SK-N-SH treated with all-trans-retinoic acid at 6 μM for 48 hours (cell line): Measurements from ENCODE around the gene RALGPS1.

ENCODE experiments used
- ATAC-seq: fragments of 200-7000 bp; cut with Tn5 transposase; 3 replicates; pipeline ENCODE4 v1.9.1; 2020; ENCODE audit warnings: mild to moderate bottlenecking, moderate library complexity
- ARNTL ChIP-seq: fragments of 450-650 bp; formaldehyde crosslinking; IDR thresholded peaks from 2 replicates; pipeline ENCODE4 v1.5.0; 2020; ENCODE audit warnings: low read depth, mild to moderate bottlenecking, moderate library complexity, borderline replicate concordance
- CREB5 ChIP-seq: fragments of 250-450 bp; sonication (Bioruptor Pico); IDR thresholded peaks from 2 replicates; pipeline ENCODE4 v1.5.1; 2020; ENCODE audit warnings: low read depth, mild to moderate bottlenecking, moderate library complexity
- CSDC2 ChIP-seq: fragments of 250-450 bp; sonication (Bioruptor Pico); IDR thresholded peaks from 2 replicates; pipeline ENCODE4 v1.5.0; 2020; ENCODE audit warnings: mild to moderate bottlenecking, moderate library complexity
- CSRNP3 ChIP-seq: fragments of 250-450 bp; sonication (Bioruptor Pico); IDR thresholded peaks from 2 replicates; pipeline ENCODE4 v1.5.1; 2021; ENCODE audit warnings: mild to moderate bottlenecking, moderate library complexity
- ESRRG ChIP-seq: fragments of 250-450 bp; sonication (Bioruptor Pico); IDR thresholded peaks from 2 replicates; pipeline ENCODE4 v1.6.1; 2021; ENCODE audit warnings: mild to moderate bottlenecking
- ISL1 ChIP-seq: fragments of 250-450 bp; sonication (Bioruptor Pico); IDR thresholded peaks from 2 replicates; pipeline ENCODE4 v2.1.2; 2022; ENCODE audit warnings: mild to moderate bottlenecking, moderate library complexity
- OSR1 ChIP-seq: fragments of 250-450 bp; sonication (Bioruptor Pico); IDR thresholded peaks from 2 replicates; pipeline ENCODE4 v1.8.0; 2022; ENCODE audit warnings: moderate library complexity, mild to moderate bottlenecking, inconsistent platforms
- PPARA ChIP-seq: fragments of 250-450 bp; sonication (Bioruptor Pico); IDR thresholded peaks from 2 replicates; pipeline ENCODE4 v1.5.0; 2020; ENCODE audit warnings: mild to moderate bottlenecking, borderline replicate concordance
- RARB ChIP-seq: fragments of 250-450 bp; sonication (Bioruptor Pico); IDR thresholded peaks from 2 replicates; pipeline ENCODE4 v1.8.0; 2021; ENCODE audit warnings: mild to moderate bottlenecking, moderate library complexity
- SNAI2 ChIP-seq: fragments of 250-450 bp; sonication (Bioruptor Pico); IDR thresholded peaks from 2 replicates; pipeline ENCODE4 v1.5.0; 2020; ENCODE audit warnings: mild to moderate bottlenecking, moderate library complexity
- TOX ChIP-seq: fragments of 250-450 bp; sonication (Bioruptor Pico); IDR thresholded peaks from 2 replicates; pipeline ENCODE4 v1.8.0; 2021; ENCODE audit warnings: mild to moderate bottlenecking, moderate library complexity, borderline replicate concordance
- TSHZ2 ChIP-seq: fragments of 250-450 bp; sonication (Bioruptor Pico); IDR thresholded peaks from 2 replicates; pipeline ENCODE4 v1.5.0; 2020; ENCODE audit warnings: mild to moderate bottlenecking, moderate library complexity
- ZC3H10 ChIP-seq: fragments of 250-450 bp; sonication (Bioruptor Pico); IDR thresholded peaks from 2 replicates; pipeline ENCODE4 v1.5.1; 2021; ENCODE audit warnings: mild to moderate bottlenecking, moderate library complexity
- ZFP3 ChIP-seq: fragments of 250-450 bp; sonication (Bioruptor Pico); IDR thresholded peaks from 2 replicates; pipeline ENCODE4 v1.5.0; 2020; ENCODE audit warnings: mild to moderate bottlenecking, moderate library complexity
- ZFP30 ChIP-seq: fragments of 450-650 bp; formaldehyde crosslinking; IDR thresholded peaks from 2 replicates; pipeline ENCODE4 v1.5.0; 2022; ENCODE audit warnings: mild to moderate bottlenecking, moderate library complexity
- ZNF565 ChIP-seq: fragments of 450-650 bp; formaldehyde crosslinking; conservative IDR thresholded peaks from 2 replicates; pipeline ENCODE4 v1.5.0; 2020; ENCODE audit warnings: low read depth, mild to moderate bottlenecking, moderate library complexity
- ZNF70 ChIP-seq: fragments of 450-650 bp; formaldehyde crosslinking; IDR thresholded peaks from 2 replicates; pipeline ENCODE4 v1.5.0; 2020; ENCODE audit warnings: mild to moderate bottlenecking, moderate library complexity
- ZNF8 ChIP-seq: fragments of 450-650 bp; formaldehyde crosslinking; IDR thresholded peaks from 2 replicates; pipeline ENCODE4 v1.5.0; 2020; ENCODE audit warnings: mild to moderate bottlenecking, moderate library complexity

Gene RALGPS1

GRCh38 chr9:126885131-126885641 is 29.4 kb upstream of the RALGPS1 start:
- TF ChIP-seq ZNF565 = no peak
- TF ChIP-seq TOX (CRISPR knock-in tag) = no peak
- no peak for TF ChIP-seq ZFP30 (CRISPR knock-in tag)
- TF ChIP-seq RARB = no peak
- no peak for TF ChIP-seq ISL1
- no peak for TF ChIP-seq CSDC2 (CRISPR knock-in tag)
- ATAC-seq = no peak

- TF ChIP-seq OSR1 (no peak), ZFP3 (CRISPR knock-in tag) (no peak), ESRRG (CRISPR knock-in tag) (no peak), ZNF70 (CRISPR knock-in tag) (no peak), CREB5 (no peak), PPARA (CRISPR knock-in tag) (no peak), RARB (no peak), ARNTL (CRISPR knock-in tag) (no peak)
- ATAC-seq = no peak
These were observed 28.4 kb upstream of the RALGPS1 start for GRCh38 chr9:126886034-126886822.

GRCh38 chr9:126886897-126887296 is 27.7 kb upstream of the RALGPS1 start:
- no peak for ATAC-seq
- TF ChIP-seq CREB5 (no peak), ZFP3 (CRISPR knock-in tag) (no peak), ARNTL (CRISPR knock-in tag) (no peak), CSRNP3 (CRISPR knock-in tag) (no peak), OSR1 (no peak), ZNF8 (CRISPR knock-in tag) (no peak), ESRRG (CRISPR knock-in tag) (no peak), PPARA (CRISPR knock-in tag) (no peak), CSDC2 (CRISPR knock-in tag) (no peak), ZC3H10 (CRISPR knock-in tag) (no peak), SNAI2 (CRISPR knock-in tag) (no peak), TOX (CRISPR knock-in tag) (no peak), TSHZ2 (CRISPR knock-in tag) (no peak)

- ATAC-seq = no peak
- TF ChIP-seq CREB5 (no peak), SNAI2 (CRISPR knock-in tag) (no peak), CSRNP3 (CRISPR knock-in tag) (no peak)
- TF ChIP-seq, all 23 proteins: peak for 0
These were observed 22.9 kb upstream of the RALGPS1 start for GRCh38 chr9:126891676-126892075.
